GM06990 (cell line): ENCODE data around the gene ANKRD17.

Source experiments
- DNase-seq: peaks from one replicate; pipeline ENCODE4 v3.0.0-alpha.2; 2011; ENCODE audit not compliant: insufficient read length; ENCODE audit errors: extremely low read depth
- H3K27me3 ChIP-seq: replicated peaks from 2 replicates; pipeline ENCODE4 v1.6.0; 2011; ENCODE audit warnings: low read length; ENCODE audit not compliant: control insufficient read depth, insufficient read depth
- H3K36me3 ChIP-seq: 2 replicates; pipeline ENCODE4 v1.5.1; 2011; ENCODE audit warnings: low read length; ENCODE audit not compliant: control insufficient read depth, insufficient read depth
- H3K4me3 ChIP-seq: replicated peaks from 2 replicates; pipeline ENCODE4 v1.5.1; 2011; ENCODE audit warnings: low read depth, mild to moderate bottlenecking, control low read depth, low read length
- TF ChIP-seq, protein P1 (sequence below): IDR thresholded peaks from 2 replicates; pipeline ENCODE4 v1.5.1; 2011; ENCODE audit warnings: low read length, control low read depth, mild to moderate bottlenecking, inconsistent platforms; ENCODE audit not compliant: insufficient read depth, poor library complexity, severe bottlenecking

Gene ANKRD17

DNA sequence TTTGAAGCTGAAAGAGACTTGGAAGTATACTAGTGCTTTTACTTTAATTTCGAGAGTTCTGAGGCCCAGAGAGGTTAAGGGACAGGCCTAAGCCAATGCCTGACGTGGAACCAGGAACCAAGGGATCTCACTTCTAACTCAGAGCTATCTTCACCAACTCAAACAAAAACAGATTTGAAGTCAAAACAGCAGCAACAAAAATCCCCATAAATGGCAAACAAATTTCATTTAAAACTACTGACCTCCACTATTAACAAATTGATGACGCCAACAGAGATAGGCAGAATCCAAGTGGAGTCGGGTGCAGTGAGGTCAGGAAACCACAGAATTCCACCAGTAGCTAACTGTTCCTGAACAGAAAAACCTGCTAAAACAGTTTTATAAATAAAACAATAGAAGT, 194.1 kb downstream of the ANKRD17 start:
- peaks cover 7% of the 10 kb centered on the region for H3K36me3 ChIP-seq
- TF ChIP-seq, protein P1, sequence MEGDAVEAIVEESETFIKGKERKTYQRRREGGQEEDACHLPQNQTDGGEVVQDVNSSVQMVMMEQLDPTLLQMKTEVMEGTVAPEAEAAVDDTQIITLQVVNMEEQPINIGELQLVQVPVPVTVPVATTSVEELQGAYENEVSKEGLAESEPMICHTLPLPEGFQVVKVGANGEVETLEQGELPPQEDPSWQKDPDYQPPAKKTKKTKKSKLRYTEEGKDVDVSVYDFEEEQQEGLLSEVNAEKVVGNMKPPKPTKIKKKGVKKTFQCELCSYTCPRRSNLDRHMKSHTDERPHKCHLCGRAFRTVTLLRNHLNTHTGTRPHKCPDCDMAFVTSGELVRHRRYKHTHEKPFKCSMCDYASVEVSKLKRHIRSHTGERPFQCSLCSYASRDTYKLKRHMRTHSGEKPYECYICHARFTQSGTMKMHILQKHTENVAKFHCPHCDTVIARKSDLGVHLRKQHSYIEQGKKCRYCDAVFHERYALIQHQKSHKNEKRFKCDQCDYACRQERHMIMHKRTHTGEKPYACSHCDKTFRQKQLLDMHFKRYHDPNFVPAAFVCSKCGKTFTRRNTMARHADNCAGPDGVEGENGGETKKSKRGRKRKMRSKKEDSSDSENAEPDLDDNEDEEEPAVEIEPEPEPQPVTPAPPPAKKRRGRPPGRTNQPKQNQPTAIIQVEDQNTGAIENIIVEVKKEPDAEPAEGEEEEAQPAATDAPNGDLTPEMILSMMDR: no peak
- no peaks in the 10 kb centered on the region for H3K27me3 ChIP-seq
- no peak overlapping the region for H3K4me3 ChIP-seq
- no peak for DNase-seq

- Histone ChIP-seq H3K4me3 (no peak overlapping the region), H3K36me3 (peaks cover 3% of the 10 kb centered on the region), H3K27me3 (no peaks in the 10 kb centered on the region)
- TF ChIP-seq, protein P1: no peak
- DNase-seq: no peak
Observed at GRCh38 chr4:73055241-73055897, 203.2 kb downstream of the ANKRD17 start.

GRCh38 chr4:73053974-73054480, 204.6 kb downstream of the ANKRD17 start:
- TF ChIP-seq, protein P1: no peak
- no peak for DNase-seq
- peaks cover under 1% of the 10 kb centered on the region for H3K36me3 ChIP-seq
- no peak overlapping the region for H3K4me3 ChIP-seq
- H3K27me3 ChIP-seq: no peaks in the 10 kb centered on the region

DNA sequence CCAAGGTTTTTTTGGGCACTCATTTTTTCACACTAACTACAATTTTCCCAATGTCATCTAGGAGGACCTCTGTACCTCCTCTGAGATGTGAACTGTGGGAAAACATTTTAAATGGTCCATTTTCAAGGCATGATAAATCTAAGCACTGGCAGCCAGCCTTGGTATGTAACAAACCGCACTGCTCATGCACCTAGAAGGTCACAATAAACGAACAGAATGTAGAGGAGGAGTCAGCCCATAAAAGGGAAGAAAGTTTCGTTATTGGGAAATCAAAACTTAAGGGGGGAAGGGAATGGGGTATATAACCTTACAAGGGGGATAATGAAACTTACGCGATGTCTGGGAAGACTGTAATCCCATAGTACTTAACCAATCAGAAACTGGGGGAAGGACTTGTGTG, 205.5 kb downstream of the ANKRD17 start:
- no peaks in the 10 kb centered on the region for H3K27me3 ChIP-seq
- TF ChIP-seq, protein P1: no peak
- no peaks in the 10 kb centered on the region; the same call in none of the 2 replicates for H3K36me3 ChIP-seq
- DNase-seq: no peak
- H3K4me3 ChIP-seq: no peak overlapping the region

GRCh38 chr4:73051625-73052024, 207.0 kb downstream of the ANKRD17 start:
- TF ChIP-seq, protein P1: no peak
- no peak for DNase-seq

More at GRCh38 chr4:73051625-73052024, 207.0 kb downstream of the ANKRD17 start:
- Histone ChIP-seq H3K4me3 (no peak overlapping the region), H3K27me3 (no peaks in the 10 kb centered on the region), H3K36me3 (no peaks in the 10 kb centered on the region; the same call in none of the 2 replicates)
